COLO668 (cell line): ENCODE results near the gene PLSCR2.
A peak's percentile ranks its signal among the peaks of the same experiment; 100 is the strongest.
"Not testable (repeated sequence)": the region's sequence is repeated elsewhere in the genome, so short reads cannot be mapped to it uniquely, and the experiment has no call there.

ENCODE experiments used
- DNase-seq: peaks from one replicate; lab custom pipeline; 2025; ENCODE audit not compliant: unreplicated experiment; lab: John Stamatoyannopoulos, UW

Gene PLSCR2

GRCh38 chr3:146469150-146470017, at the start of gene PLSCR2:
TSS of gene PLSCR2 (minus strand) at chr3:146469561. CDS start at chr3:146459904, 9,657 bp downstream.
- peak; percentile 91 for DNase-seq

GRCh38 chr3:146517684-146518435, 48.5 kb upstream of the PLSCR2 start:
- peak; percentile 18 for DNase-seq

- DNase-seq = no peak
Observed at GRCh38 chr3:146513386-146514051, 44.2 kb upstream of the PLSCR2 start.

GRCh38 chr3:146511402-146512134, 42.2 kb upstream of the PLSCR2 start:
- no peak for DNase-seq

GRCh38 chr3:146507331-146508120, 38.2 kb upstream of the PLSCR2 start:
- no peak for DNase-seq

- no peak for DNase-seq
Observed at GRCh38 chr3:146505516-146505915, 36.2 kb upstream of the PLSCR2 start.

GRCh38 chr3:146504498-146505197, 35.3 kb upstream of the PLSCR2 start:
- no peak for DNase-seq

- peak; percentile 24 for DNase-seq
Observed at GRCh38 chr3:146503461-146504202, 34.3 kb upstream of the PLSCR2 start.

- no peak for DNase-seq
Observed at GRCh38 chr3:146502887-146503460, 33.6 kb upstream of the PLSCR2 start.

- no peak for DNase-seq
Observed at GRCh38 chr3:146501752-146502151, 32.4 kb upstream of the PLSCR2 start.

- DNase-seq = no peak
Observed at GRCh38 chr3:146499701-146500100, 30.3 kb upstream of the PLSCR2 start.

GRCh38 chr3:146498002-146498736, 28.8 kb upstream of the PLSCR2 start:
- DNase-seq = no peak

- DNase-seq = not testable (repeated sequence)
Observed at GRCh38 chr3:146497145-146497843, 27.9 kb upstream of the PLSCR2 start.

GRCh38 chr3:146496726-146497125, 27.4 kb upstream of the PLSCR2 start:
- DNase-seq = no peak

- no peak for DNase-seq
Observed at GRCh38 chr3:146496251-146496650, 26.9 kb upstream of the PLSCR2 start.

- no peak for DNase-seq
Observed at GRCh38 chr3:146493761-146494160, 24.4 kb upstream of the PLSCR2 start.

- no peak for DNase-seq
Observed at GRCh38 chr3:146493221-146493620, 23.9 kb upstream of the PLSCR2 start.
